Measurements from ENCODE around the gene CLASP1.

DNA sequence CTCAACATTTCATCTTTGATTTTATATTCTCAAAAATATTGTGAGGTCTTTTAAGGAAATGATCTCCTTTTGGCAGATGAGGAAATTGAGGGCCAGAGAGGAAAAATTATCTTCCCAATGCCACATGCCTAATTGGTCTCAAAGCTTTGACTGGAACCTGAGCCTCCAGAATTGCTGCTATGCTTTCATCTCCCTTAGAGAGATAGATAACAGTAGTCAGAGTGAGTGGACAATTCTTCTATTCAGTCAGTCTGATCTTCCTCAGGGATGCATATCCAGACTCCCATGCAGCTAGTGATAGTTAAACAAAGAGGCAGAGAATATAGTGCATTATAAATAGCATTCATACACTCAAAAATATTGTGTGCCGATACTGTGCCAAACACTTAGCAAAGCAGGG, 3.8 kb upstream of the CLASP1 start:
- TF ChIP-seq POLR2A (IDR thresholded peaks at IDR 0.05) (no peak), CTCF (IDR thresholded peaks at IDR 0.05) (no peak)

Data from vagina (tissue), 2 donors.